GM08714 (cell line): ENCODE measurements around the gene MICAL2.

Experiments used
- H3K4me3 ChIP-seq: fragments of 200-500 bp; sonication (Bioruptor generic); 2 replicates; pipeline ENCODE4 v1.5.1; 2014; ENCODE audit warnings: mild to moderate bottlenecking, low read length, inconsistent platforms
- ZNF274 ChIP-seq: IDR thresholded peaks from 2 replicates; pipeline ENCODE4 v1.6.1; 2012; ENCODE audit warnings: mild to moderate bottlenecking, low read depth, low read length

Gene MICAL2

DNA sequence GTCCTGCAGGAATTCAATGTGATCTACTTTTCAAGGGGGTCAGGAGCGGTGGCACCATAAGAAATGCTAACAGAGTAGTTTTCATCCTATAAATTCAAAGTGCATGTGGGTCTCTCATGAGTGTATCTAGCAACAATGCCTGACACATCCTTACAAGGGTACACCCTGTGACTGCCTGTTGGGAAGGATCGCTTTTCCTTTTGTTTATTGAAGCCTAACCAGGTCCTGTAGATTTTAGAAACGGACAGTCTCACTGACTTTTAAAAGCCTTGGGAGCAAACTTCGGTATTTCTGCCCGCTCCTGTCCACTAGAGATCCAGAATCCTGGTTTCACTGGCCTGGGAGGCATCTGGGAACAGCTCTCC is 102.4 kb downstream of the MICAL2 start:
- TF ChIP-seq ZNF274: no peak
- no peak overlapping the region for H3K4me3 ChIP-seq

DNA sequence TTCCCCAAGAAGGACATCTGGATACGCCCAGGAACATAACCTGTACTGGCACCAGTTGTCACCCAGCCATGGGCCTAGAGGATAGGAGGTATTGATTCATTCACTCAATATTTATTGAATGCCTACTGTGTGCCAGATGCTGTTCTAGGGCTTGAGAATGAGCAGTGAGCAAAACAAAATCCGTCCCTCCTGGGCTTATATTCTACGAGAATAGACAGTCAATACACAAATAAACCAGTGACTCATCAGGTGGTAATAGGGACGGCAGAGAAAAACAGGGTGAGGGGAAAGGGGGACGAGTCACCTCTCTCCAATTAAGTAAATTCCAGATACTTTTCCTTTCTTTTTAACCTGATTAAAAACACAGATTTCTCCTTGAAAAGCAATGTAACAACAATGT is 103.5 kb downstream of the MICAL2 start:
- TF ChIP-seq ZNF274: no peak
- H3K4me3 ChIP-seq: no peak overlapping the region

DNA sequence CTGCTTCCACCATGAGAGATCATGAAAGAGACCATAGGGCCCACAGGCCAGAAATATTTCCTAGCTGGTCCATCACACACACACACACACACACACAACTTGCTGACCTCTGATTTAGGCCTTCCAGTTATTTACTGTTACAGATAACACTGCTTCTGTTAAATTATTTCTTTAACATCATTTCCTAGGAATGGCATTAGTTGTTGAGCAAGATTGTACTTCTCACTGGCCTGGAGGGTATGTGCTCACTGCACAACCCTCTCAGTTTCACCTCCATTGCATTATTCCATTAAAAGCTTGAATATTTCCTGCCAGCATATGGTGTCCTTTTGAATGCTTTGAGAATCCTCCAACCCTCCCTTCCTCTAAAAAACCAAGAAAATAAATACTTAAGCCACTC is 104.4 kb downstream of the MICAL2 start:
- no peak for TF ChIP-seq ZNF274
- H3K4me3 ChIP-seq: no peak overlapping the region

DNA sequence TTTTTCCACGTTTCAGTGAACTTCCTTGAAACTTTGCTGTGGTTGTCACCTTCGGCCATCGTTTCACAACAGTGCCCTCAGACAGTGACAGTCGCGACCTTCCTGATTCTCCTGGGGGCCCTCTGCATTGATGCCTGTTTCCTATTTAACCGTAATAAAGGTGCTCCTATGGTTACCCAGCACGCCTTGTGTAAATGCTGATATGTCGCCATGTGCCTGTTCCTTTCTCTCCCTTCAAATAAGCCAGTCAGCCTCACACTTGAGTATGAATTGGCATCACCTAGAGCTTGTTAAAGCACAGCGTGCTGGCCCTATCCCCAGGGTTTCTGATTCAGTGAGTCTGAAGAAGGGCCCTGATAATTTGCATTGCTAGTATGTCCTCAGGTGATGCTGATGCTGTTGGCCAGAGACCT is 104.8 kb downstream of the MICAL2 start:
- no peak for TF ChIP-seq ZNF274
- no peak overlapping the region for H3K4me3 ChIP-seq

DNA sequence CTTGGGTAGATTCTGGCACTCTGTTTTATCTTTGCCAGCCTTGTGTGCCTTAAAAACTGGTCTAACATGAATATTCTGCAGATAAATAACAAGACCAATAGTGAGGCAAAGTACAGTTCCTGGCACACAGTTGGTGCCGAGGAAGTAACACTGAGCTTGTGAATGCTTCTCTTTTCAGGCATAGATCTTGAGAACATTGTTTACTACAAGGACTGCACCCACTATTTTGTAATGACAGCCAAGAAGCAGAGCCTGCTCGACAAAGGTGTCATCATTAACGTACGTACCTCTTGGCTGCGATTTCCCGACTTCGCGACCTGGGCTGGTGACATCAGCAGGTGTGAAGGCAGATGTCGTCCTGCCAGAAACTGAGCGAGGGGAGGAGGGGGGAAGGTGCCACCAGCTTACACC is 105.7 kb downstream of the MICAL2 start:
- H3K4me3 ChIP-seq: no peak overlapping the region
- TF ChIP-seq ZNF274: no peak

DNA sequence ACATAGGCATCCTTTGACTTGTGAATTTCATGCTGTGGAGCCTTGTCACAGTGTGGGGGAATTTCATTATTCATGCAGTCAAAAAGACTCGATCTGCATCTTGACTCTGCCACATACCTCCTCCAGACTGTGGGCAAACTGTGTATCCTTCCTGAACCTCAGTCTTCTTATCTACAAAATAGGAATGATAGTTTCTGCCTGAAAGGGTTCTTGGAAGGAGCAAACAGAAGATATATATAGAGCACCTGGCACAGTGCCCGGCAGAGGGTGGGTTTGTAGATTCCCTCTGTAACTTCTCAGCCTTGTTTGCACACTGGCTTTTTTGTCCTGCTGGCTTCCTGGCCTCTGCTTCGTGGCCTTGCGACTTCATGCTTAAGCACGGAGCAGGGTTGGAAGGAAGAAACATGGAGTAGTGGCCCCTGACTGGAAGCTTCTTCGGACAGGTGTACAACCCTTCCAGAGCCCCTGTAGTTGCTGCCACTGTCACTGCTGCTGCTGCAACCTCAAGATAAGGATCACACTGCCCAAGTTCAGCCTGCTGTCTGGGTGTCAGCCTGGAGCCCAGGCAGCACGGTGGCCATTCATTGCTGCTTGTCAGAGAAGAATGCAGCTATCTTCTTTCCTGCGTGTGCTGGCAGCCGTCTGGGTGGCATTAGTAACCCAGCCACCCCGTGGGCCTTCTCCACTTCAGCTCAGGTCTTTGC is 106.4 kb downstream of the MICAL2 start:
- H3K4me3 ChIP-seq: no peak overlapping the region
- TF ChIP-seq ZNF274: no peak

DNA sequence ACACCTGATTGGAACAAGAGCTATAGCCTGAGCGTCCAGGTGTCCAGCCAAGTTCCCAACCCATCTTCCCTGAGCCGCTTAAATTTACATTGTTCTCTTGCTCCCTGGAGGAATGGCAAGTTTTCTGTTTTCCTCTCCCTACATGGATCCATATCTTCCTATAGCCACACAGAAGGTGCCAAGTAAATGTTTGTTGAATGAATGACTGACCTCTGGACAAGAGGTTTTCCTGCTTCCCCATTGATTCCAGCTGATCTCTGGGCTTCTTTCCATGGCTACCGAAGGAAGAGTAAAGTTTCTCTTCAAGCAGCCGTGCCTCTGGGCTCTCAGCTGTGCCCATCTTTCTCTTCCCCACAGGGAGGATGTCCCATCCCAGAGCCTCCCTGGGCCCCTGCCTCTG is 107.5 kb downstream of the MICAL2 start:
- no peak overlapping the region for H3K4me3 ChIP-seq
- no peak for TF ChIP-seq ZNF274

DNA sequence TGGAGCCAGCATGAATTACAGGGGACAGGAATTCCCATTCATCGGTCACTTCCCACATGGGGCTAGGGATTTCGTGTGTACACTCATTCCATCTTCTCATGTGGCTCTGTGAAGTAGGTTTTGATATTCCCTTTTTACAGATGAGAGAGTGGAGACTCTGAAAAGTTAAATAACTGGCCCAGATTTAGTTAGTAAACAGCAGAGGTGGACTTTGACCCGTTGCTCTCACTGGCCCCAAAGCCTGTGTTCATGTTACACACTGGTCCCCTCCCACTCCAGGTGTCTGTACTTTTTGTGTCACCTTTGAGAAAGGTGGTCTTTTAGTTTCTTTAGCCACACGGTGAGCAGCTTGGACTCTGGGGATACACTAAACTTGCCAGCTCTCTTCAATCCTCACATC is 108.5 kb downstream of the MICAL2 start:
- no peak for TF ChIP-seq ZNF274

DNA sequence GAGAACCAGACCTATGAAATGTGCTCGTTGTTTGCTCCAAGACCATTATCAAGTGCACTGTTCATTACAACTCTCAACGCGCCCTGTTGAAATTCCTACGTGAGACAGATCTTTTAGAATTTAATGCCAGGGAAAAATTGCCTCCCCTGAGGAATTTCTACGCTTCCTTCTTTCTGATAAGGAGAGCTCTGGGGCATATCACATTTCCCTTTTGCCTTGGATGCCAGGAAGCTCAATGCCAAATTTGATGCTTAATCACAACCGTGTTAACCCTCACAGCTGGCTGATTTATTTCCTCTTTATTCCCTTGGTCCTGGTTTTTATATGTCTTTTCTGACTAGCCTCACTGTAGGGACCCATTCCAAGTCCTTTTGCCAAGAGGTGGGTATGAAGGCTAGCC is 109.4 kb downstream of the MICAL2 start:
- TF ChIP-seq ZNF274: no peak
- H3K4me3 ChIP-seq: no peak overlapping the region

More for the DNA sequence above, 108.5 kb downstream of the MICAL2 start:
- H3K4me3 ChIP-seq: no peak overlapping the region

DNA sequence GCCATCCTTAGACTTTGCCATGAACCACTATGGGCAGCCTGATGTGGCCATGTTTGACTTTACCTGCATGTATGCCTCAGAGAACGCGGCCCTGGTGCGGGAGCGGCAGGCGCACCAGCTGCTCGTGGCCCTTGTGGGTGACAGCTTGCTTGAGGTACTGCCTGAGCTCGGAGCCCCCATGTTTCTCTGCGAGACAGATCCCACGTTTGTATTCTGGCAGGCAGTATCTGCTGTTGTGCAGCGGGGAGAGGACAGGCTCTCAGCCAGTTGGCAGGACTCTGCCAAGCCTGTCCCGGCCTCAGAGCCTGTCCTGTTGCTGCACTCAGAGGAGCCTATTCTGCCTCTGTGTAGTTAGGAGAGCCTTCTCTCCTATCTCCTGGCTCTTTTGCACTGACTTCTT is 109.9 kb downstream of the MICAL2 start:
- TF ChIP-seq ZNF274: no peak
- H3K4me3 ChIP-seq: no peak overlapping the region

DNA sequence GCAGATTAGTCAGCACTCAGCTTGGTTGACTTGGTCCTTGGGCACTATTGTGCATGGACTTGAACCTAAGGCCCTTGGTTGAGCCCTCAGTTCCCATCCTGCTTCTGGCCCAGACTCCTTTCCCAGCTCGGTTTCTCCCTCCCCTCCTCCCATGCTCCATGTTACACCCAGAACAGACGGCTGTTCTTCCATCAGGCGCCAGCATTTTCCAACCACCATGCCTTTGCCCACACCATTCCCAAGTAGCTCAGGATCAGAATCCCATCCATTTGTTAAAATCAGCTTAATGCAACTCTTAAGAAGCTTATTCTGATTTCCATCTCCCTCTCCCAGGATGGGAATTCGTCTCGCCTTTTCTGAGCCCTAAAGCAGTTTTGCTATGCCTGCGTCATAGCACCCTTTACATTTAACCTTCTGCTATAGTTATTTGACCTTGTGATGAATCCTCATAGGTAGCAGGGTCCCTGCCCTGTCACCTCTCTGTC is 110.7 kb downstream of the MICAL2 start:
- no peak overlapping the region for H3K4me3 ChIP-seq
- no peak for TF ChIP-seq ZNF274

DNA sequence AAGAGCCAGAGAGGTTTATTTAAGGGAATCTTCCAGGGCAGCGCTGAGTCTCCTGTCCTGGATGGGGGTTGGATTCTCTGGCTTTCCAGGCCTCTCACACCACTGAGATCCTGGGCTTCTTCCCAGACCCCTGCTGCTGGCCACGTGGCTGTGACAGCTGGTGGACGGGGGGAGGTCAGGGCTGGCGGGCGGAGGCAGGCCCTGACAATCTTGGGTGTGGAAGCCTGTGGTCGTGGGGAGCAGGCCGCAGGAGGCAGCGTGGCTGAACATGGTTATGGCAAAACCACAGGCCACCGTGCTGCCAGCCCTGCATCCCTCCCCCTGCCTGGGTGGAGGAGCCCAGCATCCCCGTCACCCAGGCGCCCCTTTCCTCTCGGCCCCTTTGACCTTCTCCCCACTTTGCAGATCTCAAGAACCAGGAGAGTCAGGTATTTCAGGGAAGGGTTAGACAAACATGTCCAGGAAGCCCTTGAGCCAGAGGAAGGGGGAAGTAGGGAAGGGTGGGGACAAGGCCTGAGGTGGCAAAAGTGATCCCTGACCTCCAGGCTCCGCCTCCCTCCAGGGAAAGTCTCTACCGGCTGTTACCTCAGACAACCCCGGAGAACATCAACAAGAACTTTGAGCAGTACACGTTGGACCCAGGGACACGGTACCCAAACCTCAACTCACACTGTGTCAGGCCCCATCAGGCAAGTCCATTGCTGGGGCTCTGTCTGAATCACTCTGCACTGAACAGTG is 111.8 kb downstream of the MICAL2 start:
- TF ChIP-seq ZNF274: no peak
- H3K4me3 ChIP-seq: no peak overlapping the region

DNA sequence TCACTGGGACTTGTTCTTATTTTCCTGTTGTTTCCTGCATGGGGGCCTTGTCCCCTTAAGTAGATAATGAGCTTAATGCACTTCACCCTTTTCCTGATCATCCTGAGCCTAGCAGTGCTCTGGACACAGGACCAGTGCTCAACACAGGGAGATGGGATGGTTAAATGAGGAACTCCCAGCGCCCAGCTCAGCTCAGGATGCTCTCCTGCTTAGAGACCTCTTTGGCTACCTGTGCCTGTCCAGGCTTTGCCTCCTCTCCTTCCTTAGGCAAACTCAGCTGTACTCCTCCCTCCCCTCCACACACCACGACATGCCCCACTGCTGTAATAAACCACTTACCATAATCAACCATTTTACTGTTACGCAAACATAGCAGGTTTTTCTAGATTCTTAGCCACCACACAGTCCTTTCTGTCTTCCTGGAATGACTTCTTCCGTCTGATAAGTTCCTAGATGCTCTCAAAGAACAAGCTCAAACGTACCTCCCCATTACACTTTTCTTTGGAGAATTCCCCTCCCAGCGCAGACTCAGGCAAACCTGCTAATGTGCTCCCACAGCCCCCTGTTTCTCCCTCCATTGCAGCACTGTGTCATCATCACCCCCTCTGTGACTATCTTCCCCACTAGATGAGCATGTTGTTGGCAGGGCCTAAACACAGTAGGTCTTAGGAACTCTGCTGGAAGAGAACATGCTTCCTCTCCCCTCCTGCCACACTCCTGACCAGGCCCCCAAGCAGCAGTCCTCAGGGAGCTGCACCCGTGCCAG is 113.6 kb downstream of the MICAL2 start:
- no peak overlapping the region; the same call in 1 of the 2 replicates for H3K4me3 ChIP-seq
- no peak for TF ChIP-seq ZNF274

DNA sequence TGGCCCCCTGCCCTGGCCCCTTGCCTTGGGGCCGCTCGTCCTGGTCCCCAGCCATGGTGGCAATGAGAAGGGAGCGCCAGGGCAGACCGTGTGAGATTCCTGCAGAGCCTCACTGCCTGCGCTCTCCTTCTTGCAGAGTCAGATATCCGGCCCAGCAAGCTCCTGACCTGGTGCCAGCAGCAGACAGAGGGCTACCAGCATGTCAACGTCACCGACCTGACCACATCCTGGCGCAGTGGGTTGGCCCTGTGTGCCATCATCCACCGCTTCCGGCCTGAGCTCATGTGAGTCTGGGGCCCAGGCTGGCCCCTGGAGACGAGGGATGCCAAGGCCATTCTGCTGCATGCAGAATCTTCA is 114.1 kb downstream of the MICAL2 start:
- no peak for TF ChIP-seq ZNF274
- H3K4me3 ChIP-seq: no peak overlapping the region; the same call in 1 of the 2 replicates
